NCI-H510A treated with DMSO at 0.1 percent for 48 hours (cell line): ENCODE measurements around the gene TSPAN18.

Source experiments
- DNase-seq: peaks from one replicate; lab custom pipeline; 2025; lab: John Stamatoyannopoulos, UW

TSPAN18 gene

DNA sequence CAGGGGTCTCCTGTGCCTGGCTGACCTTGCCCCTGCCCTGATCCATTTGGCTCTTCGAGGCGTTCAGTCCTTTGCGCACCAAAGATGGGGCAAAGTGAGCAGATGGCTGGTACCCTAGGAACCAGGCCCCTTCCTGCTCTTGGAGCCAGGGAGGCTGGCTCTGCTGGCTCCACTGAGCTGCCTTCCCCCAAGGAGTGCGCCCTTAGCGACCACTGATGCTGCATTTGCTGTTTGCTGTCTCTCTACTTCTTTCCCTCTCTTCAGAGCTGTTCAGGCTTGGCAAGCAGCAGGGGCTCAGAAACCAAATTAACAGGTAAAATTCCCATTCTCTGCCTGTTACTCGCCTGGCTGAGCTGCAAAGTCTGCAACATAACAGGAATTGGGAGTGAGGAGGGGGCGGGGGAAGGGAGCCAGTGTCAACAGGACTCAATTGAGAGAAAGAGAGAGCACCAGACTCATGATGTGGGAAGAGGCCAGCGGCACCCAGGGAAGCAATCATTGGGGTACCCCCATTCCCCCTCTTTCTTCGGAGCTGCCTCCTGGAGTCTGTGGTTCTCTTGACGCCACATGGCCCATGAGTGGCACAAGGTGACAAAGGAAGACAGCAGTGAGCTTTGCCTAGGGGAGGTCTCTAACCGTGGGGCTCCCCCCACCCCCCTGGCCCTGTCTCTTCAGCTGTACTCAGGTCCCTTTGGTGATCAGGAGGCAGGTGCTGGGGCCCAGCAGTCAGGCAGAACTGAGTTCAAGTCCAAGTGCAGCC, 121.6 kb downstream of the TSPAN18 start:
- no peak for DNase-seq

DNA sequence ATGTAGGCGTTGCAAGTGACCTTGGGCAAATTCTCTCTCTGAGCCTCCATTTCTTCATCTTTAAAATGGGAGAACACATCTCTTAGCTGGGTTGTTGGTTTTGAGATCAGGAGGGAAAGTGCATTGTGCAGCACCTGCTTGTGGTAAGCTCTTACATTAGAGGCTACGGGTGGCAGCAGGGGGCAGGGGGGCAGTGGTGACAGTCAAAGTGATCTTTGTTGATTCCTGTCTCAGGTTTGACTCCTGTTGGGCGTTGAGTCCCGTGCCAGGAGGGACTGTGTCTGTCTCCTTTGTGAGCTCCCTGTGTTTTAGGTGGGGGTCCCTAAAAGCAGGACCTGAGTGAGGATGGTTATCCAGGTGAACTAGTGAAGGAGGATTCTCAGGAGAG, 122.2 kb downstream of the TSPAN18 start:
- DNase-seq: no peak

DNA sequence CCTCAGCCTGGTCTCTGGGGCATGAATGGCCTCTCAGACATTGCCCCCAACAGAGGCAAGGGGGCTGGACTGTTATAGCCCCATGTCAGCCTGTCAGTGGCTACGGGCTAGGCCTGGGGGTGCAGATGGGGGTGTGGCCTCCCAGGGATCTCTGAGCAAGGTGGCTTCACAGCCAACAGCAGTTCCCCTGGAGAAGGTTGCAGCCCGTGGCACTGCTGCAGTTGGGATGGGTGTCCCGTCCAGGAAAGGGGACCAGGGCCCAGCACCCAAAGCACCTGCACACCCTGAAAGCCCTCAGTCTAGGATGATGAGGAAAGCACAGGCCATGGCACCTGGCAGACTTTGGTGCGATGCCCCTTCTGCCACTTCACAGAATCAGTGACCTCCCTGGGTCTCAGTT, 122.7 kb downstream of the TSPAN18 start:
- DNase-seq: no peak

DNA sequence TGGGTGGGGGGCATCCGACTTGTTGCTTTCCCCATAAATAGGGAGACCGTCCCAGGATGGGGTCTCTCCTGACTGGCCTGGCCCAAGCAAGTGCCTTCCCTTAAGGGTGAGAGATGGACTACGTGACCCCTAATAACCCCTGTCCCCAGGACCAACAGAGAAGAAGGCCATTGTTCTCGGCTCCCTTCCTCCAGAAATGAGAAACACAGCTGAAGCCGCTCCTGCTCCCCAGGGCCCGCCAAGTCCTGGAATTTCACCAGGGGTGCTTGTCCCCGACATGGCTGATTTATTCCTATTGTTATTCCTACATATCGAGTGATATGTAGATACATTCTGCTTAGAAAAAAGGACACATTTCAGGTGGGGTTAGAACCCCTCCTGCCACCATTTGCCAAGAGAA, 123.2 kb downstream of the TSPAN18 start:
- no peak for DNase-seq

DNA sequence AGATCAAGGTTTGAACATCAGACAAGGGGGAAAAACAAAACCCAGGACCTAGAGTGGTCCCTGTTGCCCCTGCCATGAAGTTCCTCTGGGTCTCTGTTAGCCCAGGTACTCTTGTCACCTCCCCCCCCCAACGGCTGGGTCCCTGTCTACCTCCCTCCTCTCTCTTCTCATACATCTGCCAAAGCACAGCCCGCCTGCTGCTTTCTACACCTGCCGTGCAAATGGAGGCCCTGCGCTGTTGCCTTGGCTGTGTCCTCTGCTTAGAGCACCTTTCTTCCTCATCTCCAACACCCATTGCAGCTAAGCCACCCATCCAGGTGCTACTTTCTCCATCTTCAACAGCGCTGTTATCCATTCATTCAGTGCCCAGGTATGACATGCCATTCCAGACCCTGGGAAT, 124.7 kb downstream of the TSPAN18 start:
- no peak for DNase-seq

DNA sequence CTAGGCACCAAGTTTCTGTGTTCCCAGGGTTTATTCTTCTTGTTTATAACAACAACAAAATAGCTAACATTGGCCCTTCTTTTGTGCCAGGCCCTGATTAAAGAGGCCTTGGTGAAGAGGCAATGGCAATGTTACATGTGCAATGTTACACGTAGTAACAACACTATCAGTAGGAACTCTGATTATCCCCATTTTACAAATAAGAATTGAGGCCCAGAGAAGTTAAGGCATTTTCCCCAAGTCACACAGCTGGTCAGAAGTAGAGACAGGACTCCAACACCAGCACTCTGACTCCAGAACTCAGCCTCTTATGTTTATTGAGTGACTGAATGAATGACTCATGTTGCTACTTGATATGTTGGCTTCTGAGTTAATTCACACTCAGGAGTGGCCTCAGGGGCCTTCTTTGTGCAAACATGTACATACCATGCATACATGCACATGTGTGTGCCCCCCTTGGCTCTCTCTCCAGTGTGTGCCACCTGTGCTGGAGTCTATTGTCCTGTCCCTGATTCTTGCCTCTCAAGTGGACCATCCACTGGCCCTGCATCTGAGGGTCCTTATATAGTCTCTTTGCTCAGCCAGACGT, 125.5 kb downstream of the TSPAN18 start:
- DNase-seq: no peak

DNA sequence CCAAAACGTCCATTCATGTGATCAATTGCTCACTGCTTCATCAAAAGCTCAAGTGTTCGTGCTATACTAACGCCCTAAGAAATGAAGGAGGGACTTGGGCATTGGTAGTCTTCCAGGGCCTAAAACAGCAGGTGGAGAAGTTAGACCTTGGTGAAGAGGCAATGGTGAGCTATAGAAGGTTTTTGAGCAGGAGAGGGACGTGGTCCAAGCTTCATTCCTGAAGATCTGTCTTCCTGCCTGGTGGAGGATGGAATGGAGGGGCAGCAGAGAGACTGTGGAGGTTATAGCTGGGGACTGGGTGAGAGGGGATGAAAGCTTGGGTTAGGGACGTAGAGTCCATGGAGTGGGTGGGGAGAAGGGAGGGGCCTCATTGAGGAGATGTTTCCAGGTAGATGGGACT, 126.2 kb downstream of the TSPAN18 start:
- no peak for DNase-seq

DNA sequence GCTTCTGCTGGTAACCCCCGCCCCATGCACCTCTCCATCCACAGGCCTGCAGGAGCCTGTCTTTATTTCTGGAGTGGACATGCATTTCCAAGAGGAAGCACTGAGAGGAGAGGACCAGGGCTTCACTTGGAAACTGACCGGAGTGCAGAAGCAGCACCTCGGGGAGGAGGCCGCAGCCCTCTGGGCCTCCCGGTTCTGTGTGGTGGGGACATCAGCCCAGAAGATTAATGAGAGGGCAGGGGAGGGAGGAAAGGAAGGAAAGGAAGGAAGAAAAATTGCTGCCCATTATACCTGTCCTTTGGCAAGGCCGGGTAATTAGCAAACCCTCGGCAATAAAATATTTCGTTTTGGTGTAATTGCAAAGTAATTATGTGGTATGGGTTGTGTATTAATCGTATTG, 126.9 kb downstream of the TSPAN18 start:
- no peak for DNase-seq

DNA sequence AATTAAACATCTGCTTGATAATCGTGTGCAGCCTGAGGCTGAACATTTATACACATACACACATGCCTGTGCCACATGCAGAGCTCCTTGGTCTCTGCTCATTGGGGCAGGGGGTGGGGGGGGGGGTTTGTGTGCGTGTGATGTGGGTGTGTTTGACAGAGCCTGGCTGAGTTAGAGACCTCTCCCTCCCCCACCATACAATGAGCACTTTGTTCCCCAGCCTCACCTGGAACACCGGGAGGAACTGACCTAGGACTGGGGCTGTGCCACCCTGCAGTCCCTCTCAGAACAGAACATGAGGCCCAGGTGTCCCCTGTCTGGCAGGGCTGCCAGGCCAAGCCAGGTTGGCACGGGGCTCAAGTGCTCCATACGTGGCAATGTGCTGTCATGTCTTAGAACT, 127.3 kb downstream of the TSPAN18 start:
- no peak for DNase-seq

DNA sequence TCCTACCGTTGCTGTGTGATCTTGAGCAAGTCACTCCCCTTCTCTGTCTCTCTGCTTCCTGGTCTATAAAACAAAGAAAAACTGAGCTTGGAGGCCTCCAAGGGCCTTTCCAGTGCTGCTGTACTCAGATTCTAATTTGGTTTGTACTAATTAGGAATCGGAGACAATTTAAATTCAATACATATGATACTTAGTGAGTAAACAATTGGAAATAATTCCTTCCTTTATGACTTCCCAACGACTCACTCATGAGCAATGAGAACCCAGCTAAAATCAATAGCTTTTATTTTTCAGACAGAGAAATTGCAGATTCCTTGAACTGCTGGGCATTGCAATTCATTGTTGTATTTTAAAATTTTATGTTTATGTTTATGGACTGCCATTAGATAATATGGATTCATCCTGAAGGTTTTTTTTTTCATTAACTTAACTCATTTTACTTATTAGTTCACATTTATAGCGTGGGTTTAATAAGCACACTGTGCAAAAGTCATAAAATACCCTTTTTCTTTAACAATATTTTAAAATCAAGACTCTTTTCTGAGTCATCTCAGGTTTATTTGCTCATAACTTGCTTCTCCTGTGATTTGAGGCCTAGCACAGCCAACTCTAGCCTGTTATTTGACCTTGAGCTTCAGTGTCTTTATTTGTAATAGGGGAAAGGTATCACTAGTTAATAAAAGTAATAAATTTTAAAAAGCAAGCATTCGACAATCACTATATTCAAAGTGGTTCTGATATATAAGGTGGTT, 128.2 kb downstream of the TSPAN18 start:
- DNase-seq: no peak

DNA sequence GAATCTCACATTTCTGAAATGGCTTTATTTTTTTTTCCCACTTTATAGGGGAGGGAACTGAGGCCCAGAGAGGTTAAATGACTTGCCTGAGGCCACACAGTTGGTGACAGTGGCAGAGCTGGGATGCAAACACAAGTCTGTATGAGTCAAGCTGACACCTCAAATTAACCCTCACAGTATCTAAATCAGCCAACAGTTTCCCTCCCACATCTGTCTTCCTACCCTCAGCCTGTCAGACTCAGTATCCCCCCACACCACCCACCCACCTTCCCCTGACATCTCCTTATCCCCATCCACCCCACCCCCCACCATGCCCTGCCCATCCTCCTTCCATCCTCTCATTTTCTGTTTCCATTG, 128.7 kb downstream of the TSPAN18 start:
- DNase-seq: no peak

DNA sequence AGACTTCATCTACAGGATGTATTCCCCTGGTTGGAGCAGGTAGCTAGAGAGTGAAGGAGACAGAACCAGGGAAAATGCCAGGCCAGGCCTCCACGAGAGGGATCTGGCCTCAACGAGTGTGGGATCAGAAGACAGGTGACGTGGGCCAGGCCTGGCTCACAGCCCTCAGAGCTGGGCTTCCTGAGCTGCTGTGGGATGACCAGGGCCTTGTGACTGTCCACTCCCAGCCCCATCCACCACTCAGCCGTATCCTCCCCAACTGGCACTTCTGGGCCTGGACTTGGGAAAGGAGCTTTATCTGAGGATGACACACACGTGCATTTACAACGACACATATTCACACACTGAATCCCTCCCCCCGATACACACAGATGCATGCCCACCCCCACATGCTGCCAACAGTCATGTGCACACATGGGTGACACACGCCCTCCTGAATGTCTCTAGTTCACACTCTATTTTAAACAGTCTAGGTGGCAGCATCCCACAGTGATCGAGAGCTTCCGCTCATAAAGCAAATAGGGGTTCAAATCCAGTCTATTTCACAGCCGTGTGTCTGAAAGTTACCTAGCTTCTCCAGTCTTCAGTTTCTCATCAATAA, 130.8 kb downstream of the TSPAN18 start:
- DNase-seq: no peak

DNA sequence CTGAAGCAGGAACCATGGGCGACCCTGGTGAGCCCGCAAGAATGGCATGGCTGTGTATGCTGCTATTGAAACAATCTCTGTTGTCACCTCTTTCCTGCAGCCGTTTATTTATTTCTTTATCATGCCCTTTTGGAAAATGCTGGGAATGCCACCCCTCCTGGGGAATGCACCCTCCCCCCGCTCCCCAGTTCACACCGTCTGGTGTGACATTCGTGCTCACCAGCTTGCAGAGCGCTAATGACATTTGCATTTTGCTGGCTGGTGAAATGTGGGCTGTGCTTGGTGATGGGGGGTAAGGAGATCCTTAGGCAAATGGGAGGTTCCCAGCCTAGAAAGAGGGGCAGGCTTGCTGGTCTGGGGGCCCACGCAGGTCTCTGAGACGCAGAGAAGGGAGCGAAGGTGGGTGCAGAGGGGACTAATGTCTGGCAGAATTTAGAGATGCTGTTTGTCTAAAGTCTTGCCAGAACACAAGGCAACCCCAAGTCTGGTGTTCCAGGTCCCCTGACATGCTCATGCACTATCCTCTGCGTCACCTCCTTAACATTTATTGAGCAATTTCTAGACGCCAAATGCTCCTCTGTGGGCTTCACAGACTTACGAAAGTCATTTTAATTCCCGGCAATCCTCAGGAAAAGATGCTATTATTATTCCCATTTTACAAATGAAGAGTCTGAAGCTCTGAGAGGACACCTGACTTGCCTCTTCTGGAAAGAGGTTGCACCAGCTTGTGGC, 132.2 kb downstream of the TSPAN18 start:
- DNase-seq: no peak

DNA sequence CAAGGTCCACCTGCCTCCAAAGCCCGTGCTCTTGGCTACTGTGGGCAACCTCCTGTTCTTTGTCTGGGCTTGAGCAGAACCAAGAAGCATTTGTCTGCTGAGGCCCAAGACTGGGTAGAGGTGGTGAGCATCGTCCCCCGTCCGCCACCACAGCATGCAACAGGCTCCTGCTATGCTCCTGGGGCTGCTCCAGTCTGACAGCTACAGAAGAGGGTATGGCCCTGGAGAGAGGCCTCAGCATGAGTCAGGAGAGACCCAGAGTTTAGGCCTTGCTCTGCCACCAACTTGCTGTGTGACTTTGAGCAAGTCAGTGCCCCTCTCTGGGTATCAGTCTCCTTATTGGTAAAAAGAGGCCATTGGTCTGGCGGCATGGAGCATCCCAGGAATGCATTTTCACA, 132.8 kb downstream of the TSPAN18 start:
- DNase-seq: no peak

DNA sequence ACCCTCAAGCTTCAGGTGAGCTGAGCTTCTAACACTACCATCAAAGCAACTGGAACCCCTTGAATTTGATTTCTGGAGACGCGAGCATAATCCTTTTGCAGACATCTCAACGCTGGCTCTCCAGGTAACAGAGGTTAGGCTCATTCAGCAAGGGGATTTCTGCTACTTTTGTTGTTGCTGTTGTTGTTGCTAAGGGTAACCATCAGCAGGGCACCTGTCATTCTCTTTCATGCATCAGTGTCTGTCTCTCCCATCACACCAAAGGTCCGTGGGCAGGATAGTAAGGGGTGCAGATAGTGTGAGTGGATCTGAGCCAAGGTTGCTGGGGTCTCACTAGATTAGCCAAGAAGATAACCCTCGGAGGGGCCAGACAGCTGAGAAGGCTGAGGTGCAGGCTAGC, 133.6 kb downstream of the TSPAN18 start:
- DNase-seq: no peak

DNA sequence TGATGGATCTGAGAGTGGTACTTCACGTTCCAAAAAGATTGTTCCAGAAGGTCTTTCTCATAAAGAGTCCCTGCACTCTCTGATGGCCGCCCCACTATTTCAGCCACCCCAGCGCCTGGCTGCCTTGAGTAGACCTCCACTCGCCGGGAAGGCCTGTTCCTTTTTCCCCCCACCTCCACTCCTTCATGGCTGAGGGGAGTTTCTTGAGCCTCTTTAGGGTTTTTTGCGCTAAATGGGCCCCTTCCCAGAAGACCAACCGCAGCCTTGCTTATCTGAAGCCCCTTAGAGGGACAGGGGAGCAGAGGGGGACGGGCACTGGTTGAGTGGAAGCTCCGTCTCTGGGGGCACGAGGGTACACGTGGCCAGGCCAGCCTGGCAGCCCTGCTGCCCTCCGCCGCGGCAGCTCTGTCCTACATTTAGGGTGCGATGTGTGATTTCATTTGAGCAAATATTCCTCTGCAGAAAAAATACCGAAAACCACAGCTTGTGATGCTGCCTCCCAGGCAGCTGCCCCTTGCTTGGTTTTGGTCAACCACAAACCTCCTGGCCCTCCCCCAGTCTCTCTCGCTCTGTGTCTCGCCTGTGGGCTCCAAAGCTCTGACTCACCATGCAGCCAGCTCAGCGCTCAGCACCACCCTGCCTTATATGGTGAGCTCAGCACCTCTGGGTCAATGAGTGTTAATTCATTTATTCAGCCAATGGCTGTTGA, 135.2 kb downstream of the TSPAN18 start:
- DNase-seq: no peak

DNA sequence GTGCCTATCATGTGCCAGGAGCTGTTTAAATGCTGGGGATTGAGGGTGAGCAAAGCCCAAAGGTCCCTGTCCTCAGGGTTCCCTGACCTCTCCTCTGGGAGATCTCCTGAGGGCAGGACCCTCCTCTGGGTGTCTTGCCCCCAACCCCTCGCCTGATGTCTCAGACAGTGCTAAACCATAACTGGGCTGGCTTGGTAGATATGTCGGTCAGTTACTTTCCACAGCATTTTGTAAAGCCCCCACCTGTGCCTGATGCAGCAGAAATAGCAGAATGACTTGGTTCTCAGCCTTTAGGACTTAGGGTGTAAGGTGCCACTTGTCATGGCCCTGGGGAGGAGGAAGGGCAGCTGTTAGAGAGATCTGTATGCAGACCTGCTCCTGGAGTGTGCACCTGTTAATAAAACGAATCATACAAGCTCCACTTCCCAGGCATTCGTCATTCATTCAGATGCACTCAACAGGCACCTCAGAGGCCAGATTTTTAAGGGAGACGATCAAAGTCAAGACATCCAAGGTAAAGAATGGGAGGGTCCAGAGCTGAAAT, 135.9 kb downstream of the TSPAN18 start:
- no peak for DNase-seq

DNA sequence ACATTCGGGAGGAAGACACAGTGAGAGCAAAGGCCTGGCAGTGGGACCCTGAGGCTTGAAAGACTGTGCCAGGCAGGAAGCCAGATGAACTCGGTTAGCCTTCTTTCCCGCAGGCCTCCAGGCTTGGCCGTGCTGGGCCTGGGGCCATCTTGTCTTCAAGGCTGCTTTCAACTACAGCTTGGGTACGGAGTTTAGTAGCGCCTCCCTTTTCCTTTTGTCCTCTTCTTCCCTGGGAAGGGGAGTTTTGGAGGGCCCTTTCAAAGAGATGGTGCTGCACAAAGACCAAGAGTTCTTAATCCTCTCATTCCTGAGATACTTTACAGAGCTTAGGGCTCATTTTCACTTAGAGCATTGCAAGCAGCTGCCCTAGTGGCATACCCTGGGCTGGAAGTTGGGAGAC, 136.5 kb downstream of the TSPAN18 start:
- no peak for DNase-seq

DNA sequence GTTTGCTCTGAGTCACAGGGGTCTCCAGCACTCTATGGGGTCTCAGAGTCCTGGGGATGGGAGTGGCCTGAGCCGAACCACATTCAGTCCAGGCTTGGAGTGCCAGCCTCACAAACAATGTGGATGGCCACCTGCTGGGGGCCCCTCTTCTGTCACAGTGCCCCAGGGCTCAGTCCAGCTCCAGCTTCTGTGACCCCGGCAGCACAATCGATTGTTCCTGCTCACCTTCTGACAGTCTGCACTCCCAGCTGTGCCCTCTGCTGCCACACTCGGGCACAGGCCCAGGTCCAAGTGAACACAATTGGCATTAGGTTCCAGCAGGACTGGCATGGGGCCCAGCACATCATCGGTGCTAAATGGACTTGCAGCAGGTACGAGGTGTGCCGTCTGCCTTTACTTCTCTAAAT, 139.1 kb downstream of the TSPAN18 start:
- no peak for DNase-seq

DNA sequence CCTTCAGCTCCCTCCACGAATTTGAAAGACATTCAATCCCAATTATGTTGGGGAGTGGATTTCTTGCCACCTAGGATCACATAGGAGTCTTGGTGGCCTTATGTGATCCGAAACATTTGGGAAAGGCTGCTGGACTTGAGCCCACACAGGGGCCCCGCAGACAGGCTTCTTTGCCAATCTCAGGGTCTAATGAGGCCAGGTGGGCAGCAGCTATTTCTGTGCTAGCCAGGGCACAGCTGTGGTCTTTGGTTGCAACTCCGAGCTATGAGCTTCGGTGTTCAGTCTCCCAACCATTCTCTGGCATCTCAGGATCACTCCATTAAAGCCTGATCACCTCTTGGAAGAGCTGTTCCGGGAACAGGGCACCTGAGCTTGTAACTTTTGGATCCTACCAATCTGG, 139.5 kb downstream of the TSPAN18 start:
- no peak for DNase-seq

DNA sequence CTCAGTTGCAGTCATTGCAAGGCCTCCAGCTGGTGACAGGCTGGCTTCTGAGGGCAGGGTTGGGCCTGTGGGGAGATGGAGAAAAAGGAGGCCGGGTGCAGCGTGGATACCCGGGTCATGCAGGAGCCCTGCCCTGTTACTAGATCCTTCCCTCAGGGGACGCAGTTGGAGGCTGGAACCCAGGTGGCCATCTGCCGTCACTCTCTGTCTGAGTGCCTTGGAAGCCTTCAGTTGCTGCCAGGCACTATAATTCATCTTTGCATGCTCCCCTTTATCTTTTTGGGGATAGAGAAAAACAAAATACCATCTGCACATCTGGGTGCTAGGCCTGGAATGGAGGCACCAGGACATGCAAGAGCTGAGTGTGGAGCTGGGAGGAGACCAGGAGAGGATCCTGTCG, 141.3 kb downstream of the TSPAN18 start:
- no peak for DNase-seq
